MCF 10A (cell line): ENCODE data around the gene DCTN3. TPM values are rescaled to one million over a fixed set of nuclear protein-coding genes. Genes with fewer than 3 reads are reported as not detected.

Experiments used
- BruUV-seq: library from RNA; stranded (reverse); fragments of 400-500 nt; replicated peaks from 2 replicates; lab custom pipeline; 2021; lab: Mats Ljungman, UMichigan
- CTCF ChIA-PET: fragments of 300-600 bp; sonication (Branson Sonifier 250); formaldehyde crosslinking; extraction: SDS; loops from one replicate; lab custom pipeline; 2021; ENCODE audit warnings: antibody characterized with exemption, inconsistent platforms; lab: Yijun Ruan, JAX
- POLR2A ChIA-PET: fragments of 300-600, 350-650 bp; sonication (Branson Sonifier 250); formaldehyde crosslinking; extraction: SDS; loops from one replicate; lab custom pipeline; 2020; ENCODE audit warnings: antibody characterized with exemption, inconsistent platforms; lab: Yijun Ruan, JAX
- DNase-seq: peaks from one replicate; pipeline ENCODE4 v3.0.0-alpha.2; 2018; ENCODE audit not compliant: unreplicated experiment
- H3K27ac Mint-ChIP-seq: one replicate; pipeline ENCODE4 v1.8.0; 2022; ENCODE audit warnings: mild to moderate bottlenecking, low read depth, mixed read lengths; ENCODE audit not compliant: unreplicated experiment
- H3K27me3 Mint-ChIP-seq: one replicate; pipeline ENCODE4 v1.8.0; 2022; ENCODE audit warnings: mixed read lengths; ENCODE audit not compliant: insufficient read depth, unreplicated experiment
- H3K36me3 Mint-ChIP-seq: one replicate; pipeline ENCODE4 v1.8.0; 2022; ENCODE audit warnings: mild to moderate bottlenecking, moderate library complexity, mixed read lengths; ENCODE audit not compliant: insufficient read depth, unreplicated experiment
- H3K4me1 Mint-ChIP-seq: one replicate; pipeline ENCODE4 v1.8.0; 2022; ENCODE audit warnings: mixed read lengths; ENCODE audit not compliant: insufficient read depth, unreplicated experiment
- H3K4me3 Mint-ChIP-seq: one replicate; pipeline ENCODE4 v1.8.0; 2022; ENCODE audit warnings: mild to moderate bottlenecking, moderate library complexity, mixed read lengths; ENCODE audit not compliant: unreplicated experiment
- H3K9me3 Mint-ChIP-seq: one replicate; pipeline ENCODE4 v1.8.0; 2022; ENCODE audit warnings: mixed read lengths; ENCODE audit not compliant: unreplicated experiment
- intact Hi-C: fragments of 100-400 bp; cut with micrococcal nuclease; formaldehyde crosslinking; loops from 2 replicates; pipeline ENCODE4 v1.14.1; 2022
- total RNA-seq: library from RNA; stranded (reverse); gene quantifications from 2 replicates; pipeline ENCODE4 v1.2.3, GENCODE V29; 2022
- TF ChIP-seq, protein P1 (sequence below): fragments of 200-600 bp; IDR thresholded peaks from one replicate; pipeline ENCODE4 v1.8.0; 2022; ENCODE audit warnings: antibody characterized with exemption, mild to moderate bottlenecking; ENCODE audit not compliant: unreplicated experiment

DCTN3 gene
- total RNA-seq, 1 experiment from 2014 or later = 88.5 TPM

DNA sequence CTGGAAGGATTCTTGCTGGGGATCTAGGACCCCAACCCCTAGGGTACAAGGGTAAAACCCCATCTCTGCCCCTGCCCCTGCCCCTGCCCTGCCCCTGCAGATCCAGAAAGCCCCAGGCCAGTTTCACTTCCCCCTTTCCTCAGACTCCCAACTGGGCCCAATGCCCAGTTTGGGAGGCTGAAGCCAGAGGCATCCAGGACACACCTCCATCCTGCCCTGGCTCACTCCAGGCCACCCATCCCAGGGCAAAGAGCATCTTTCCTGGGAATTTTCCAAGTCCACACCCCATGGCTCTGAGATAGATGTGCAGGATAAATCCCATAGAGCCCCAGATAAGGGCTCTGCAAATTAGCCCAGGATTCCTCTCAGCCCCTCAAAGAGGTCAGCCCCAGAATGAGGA, 48.2 kb downstream of the DCTN3 start:
- H3K27ac Mint-ChIP-seq = no peak overlapping the region
- TF ChIP-seq, protein P1, sequence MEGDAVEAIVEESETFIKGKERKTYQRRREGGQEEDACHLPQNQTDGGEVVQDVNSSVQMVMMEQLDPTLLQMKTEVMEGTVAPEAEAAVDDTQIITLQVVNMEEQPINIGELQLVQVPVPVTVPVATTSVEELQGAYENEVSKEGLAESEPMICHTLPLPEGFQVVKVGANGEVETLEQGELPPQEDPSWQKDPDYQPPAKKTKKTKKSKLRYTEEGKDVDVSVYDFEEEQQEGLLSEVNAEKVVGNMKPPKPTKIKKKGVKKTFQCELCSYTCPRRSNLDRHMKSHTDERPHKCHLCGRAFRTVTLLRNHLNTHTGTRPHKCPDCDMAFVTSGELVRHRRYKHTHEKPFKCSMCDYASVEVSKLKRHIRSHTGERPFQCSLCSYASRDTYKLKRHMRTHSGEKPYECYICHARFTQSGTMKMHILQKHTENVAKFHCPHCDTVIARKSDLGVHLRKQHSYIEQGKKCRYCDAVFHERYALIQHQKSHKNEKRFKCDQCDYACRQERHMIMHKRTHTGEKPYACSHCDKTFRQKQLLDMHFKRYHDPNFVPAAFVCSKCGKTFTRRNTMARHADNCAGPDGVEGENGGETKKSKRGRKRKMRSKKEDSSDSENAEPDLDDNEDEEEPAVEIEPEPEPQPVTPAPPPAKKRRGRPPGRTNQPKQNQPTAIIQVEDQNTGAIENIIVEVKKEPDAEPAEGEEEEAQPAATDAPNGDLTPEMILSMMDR = no peak
- no peaks in the 10 kb centered on the region for H3K36me3 Mint-ChIP-seq
- intact Hi-C loops = no loop called here
- H3K27me3 Mint-ChIP-seq = peaks cover 25% of the 10 kb centered on the region
- no TSS peak for BruUV-seq
- H3K4me3 Mint-ChIP-seq = no peak overlapping the region
- no peaks in the 10 kb centered on the region for H3K9me3 Mint-ChIP-seq
- CTCF ChIA-PET = interaction anchor here (1.2 kb wide), 1 partner anchor 21 kb away, joined by 5 read pairs; no protein-coding TSS in a partner anchor
- no peaks in the 10 kb centered on the region for H3K4me1 Mint-ChIP-seq
- peak; percentile 17 for DNase-seq
- POLR2A ChIA-PET = no interaction called here

DNA sequence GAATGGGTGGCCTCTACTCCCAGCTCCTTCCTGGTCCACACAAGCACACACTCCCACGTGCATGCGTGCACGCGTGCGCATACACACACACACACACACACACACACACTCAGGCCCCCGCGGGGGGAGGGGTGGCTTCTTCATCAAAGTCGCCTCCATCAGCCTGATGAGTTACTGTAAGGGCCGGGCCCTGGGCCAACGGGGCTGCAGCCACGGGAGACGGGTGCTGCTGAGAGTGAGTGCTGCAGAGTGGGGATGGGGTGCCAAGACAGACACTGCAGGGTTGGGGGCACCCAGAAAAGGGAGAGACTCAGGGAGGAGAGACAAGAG, 48.8 kb downstream of the DCTN3 start:
- DNase-seq = no peak
- Mint-ChIP-seq H3K4me1 (no peaks in the 10 kb centered on the region), H3K27me3 (peaks cover 25% of the 10 kb centered on the region), H3K4me3 (no peak overlapping the region), H3K9me3 (no peaks in the 10 kb centered on the region), H3K36me3 (no peaks in the 10 kb centered on the region), H3K27ac (no peak overlapping the region)
- BruUV-seq = no TSS peak
- TF ChIP-seq, protein P1 = no peak
- intact Hi-C loops = no loop called here
- CTCF ChIA-PET = interaction anchor here (1.1 to 3.8 kb wide), 4 partner anchors 20 to 32 kb away, joined by 3 to 22 read pairs (median 6); no protein-coding TSS in a partner anchor
- POLR2A ChIA-PET = no interaction called here

DNA sequence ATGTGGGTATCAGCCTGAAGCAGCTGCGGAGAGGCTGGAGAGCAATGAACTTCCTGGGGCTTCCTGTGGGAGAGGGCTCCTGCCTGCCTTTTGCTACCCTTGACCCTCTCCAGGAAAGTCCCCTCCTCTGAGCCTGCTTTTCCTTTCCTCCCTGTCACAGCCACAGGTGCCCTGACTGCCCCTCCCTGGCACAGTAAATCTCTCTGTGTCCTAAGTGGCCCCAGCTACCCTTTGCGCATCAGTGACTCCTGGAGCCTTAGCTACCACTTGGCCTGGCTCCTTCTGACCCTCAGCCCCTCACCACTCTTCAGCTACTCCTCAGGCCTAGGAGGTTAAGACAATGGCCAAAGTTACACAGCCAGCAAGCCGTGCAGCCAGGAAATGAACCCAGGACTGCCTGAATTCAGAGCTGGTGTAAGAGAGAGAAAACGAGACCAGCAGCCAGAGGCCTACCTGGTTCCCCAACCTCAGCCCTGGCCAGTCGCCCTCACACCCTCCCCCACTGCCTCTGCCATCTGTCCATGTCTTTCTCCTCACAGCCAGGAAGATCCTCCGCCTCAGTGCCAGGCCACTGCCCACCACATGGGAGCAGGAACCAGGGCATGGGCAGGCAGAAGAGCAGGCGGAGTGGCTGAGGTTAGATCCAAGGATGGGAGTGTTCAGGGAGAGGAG, 49.4 kb downstream of the DCTN3 start:
- Mint-ChIP-seq H3K4me3 (no peak overlapping the region), H3K27me3 (peaks cover 23% of the 10 kb centered on the region), H3K9me3 (no peaks in the 10 kb centered on the region), H3K4me1 (no peaks in the 10 kb centered on the region), H3K36me3 (no peaks in the 10 kb centered on the region), H3K27ac (no peak overlapping the region)
- TF ChIP-seq, protein P1 = no peak
- CTCF ChIA-PET = interaction anchor here (1.1 to 3.8 kb wide), 4 partner anchors 20 to 32 kb away, joined by 3 to 22 read pairs (median 6); no protein-coding TSS in a partner anchor
- no TSS peak for BruUV-seq
- intact Hi-C loops = no loop called here
- POLR2A ChIA-PET = interaction anchor here (0.6 kb wide), 1 partner anchor 37 kb away, joined by 4 read pairs; no protein-coding TSS in a partner anchor
- no peak for DNase-seq

DNA sequence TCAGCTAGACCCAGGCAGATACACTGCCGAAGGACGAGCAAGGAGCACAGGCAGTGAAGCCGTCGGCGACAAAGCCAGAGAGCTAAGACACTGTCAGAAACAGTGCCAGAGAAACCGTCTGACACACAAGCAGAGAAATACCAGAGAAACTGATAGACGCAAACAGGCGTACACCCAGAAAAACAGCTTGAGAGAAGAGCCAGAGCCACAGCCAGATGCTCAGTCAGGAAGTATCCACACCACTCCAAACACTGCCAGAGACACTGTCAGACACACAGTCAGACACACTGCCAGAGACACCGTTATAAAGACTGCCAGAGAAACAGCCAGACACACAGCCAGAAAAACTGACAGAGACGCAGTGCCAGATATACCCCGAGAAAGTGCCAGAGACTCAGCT, 49.9 kb downstream of the DCTN3 start:
- BruUV-seq = no TSS peak
- intact Hi-C loops = no loop called here
- no peaks in the 10 kb centered on the region for H3K4me1 Mint-ChIP-seq
- H3K4me3 Mint-ChIP-seq = no peak overlapping the region
- TF ChIP-seq, protein P1 = no peak
- no peaks in the 10 kb centered on the region for H3K9me3 Mint-ChIP-seq
- POLR2A ChIA-PET = interaction anchor here (0.6 kb wide), 1 partner anchor 37 kb away, joined by 4 read pairs; no protein-coding TSS in a partner anchor
- H3K36me3 Mint-ChIP-seq = no peaks in the 10 kb centered on the region
- no peak overlapping the region for H3K27ac Mint-ChIP-seq
- peaks cover 18% of the 10 kb centered on the region for H3K27me3 Mint-ChIP-seq
- CTCF ChIA-PET = interaction anchor here (1.1 to 3.8 kb wide), 3 partner anchors 21 to 33 kb away, joined by 3 to 22 read pairs (median 6); no protein-coding TSS in a partner anchor
- DNase-seq = no peak
